ENCODE data around the gene CIAO3.

GRCh38 chr16:711084-711483 lies 29.7 kb downstream of the CIAO3 start:
- TF ChIP-seq RARB (CRISPR knock-in tag; IDR thresholded peaks at IDR 0.05) (no peak), ZFP30 (CRISPR knock-in tag; IDR thresholded peaks at IDR 0.05) (no peak), PATZ1 (CRISPR knock-in tag; IDR thresholded peaks at IDR 0.05; ENCODE audit: borderline replicate concordance) (no peak), ISL1 (CRISPR knock-in tag; IDR thresholded peaks at IDR 0.05) (no peak)
